GM21360 (cell line): ENCODE results near the gene OR4S2.

Source experiments
- ATAC-seq: cut with Tn5 transposase; IDR thresholded peaks from one replicate; pipeline ENCODE4 v1.9.1; 2021; ENCODE audit warnings: mild to moderate bottlenecking, moderate library complexity; ENCODE audit not compliant: unreplicated experiment

The OR4S2 gene

DNA sequence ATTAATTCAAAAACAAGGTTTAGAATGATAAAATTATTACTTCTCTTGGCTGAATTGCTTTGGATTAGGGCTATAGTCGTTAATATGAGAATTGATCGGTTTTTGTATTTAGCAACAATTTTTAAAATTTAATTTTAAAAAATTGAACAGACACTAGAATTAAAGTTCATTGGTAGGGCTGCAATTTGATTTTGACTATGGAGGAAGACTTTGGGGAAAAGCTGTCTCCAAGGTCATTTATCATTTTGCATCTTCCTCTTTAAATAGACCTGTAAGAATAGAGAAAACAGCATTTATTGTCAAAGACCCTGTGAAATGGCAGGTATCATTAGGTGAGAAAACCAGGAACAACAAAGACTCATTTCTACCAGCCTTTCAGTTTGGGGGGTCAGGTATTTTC lies at the start of gene OR4S2:
Gene OR4S2 (plus strand): TSS at position 301 of the 400 bp plus-strand sequence. CDS start 2,577 bp downstream, outside the sequence.
- ATAC-seq, result no peak

DNA sequence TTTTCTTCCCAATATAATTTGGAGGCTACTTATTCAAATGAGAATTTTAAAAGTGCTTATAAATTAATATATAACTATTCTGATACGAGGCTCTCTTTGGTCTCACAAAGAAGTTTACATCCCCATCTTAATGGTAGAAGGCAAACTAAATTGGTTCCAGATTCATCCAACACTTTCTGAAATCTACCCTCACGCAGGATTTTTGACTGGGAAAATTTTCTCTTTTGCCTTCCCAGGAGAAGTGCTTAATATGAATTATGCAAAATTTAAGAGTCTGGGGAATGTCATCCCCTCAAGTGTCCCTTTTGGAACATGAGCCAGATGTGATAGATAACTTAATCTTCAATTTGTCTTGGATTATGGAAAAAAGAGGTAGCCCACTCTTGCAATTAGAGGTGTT lies 40.6 kb upstream of the OR4S2 start, which contains the start of gene OR4C11:
Gene OR4C11 (minus strand): TSS at position 101 of the 400 bp plus-strand sequence. CDS start 3,272 bp downstream, outside the sequence.
- no peak for ATAC-seq

- ATAC-seq, result no peak
Measured at GRCh38 chr11:55624531-55624930, 23.6 kb upstream of the OR4S2 start.

DNA sequence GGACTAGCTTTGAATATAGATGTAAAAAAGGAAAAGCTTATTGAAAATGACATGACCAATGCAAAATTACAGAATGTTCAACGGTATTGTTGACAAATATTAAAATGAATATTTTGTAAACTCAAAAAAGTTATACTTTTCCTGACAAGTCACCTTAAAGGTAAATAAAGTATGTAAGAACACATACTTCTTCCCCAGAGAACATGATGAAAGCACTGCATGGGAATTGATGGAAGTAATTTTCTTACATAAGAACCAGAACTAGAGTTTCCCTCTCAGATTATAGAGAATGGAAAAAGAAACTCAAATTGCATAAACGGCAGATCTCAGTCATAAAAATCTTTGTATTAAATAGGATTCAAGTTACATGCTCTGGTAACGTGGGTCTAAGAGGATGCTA lies 13.3 kb upstream of the OR4S2 start, which contains the start of gene OR4P4:
Gene OR4P4 (plus strand): TSS at position 301 of the 400 bp plus-strand sequence.
- no peak for ATAC-seq

GRCh38 chr11:55652560-55652959 lies 4.4 kb downstream of the OR4S2 start:
- ATAC-seq, result no peak

- ATAC-seq, result no peak
Measured at GRCh38 chr11:55655096-55655495, 7.0 kb downstream of the OR4S2 start.

DNA sequence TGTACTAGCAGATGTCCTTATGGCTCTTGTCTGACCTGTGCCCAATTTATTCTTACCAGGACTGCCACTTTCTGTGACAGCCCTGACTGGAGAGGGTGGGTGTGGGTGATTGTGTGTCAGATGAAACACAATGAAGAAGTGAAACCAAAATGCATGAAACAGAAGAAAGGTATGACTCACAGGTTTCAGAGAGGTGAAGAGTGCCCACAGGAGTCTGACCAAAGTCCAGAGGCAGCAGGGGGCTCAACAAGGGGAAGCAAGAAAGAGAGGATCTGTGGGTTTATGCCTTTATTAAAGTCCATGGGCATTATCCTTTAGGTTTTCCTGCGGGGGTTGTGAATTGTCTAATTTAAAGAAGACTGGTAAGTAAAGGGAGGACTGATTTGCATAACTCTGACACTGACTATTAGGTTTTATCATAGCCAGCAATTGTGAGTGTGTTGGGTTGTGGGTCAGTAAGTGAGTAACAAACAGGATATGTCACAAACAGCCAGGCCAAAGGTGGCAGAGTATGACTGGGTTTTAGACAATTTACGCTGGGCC lies 10.0 kb downstream of the OR4S2 start:
- ATAC-seq, result peak; percentile 96

GRCh38 chr11:55658608-55659007 lies 10.5 kb downstream of the OR4S2 start:
- peak; percentile 32 for ATAC-seq

DNA sequence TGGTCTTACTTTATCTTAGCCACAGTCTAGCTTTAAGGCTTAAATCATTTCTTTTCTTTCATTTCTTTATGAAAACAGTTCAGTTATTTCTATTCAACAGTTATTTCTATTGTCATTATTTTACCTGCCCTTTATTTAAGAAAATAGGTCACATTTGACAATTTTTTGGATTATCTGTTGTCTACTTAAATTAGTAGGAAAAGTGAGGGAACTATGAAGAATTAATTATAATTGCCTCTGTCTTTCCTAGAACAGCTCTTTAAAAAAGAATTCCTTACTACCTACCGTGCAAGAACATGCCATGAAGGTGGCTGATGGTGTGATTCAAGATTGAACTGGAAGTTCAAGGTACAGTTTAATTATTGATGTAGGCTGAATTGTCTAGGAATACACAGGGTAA lies 13.8 kb downstream of the OR4S2 start, which contains the start of gene OR4C6:
Gene OR4C6 (plus strand): TSS at position 301 of the 400 bp plus-strand sequence. CDS start 2,966 bp downstream, outside the sequence.
- ATAC-seq, result no peak

- no peak for ATAC-seq
Measured at GRCh38 chr11:55669376-55669775, 21.2 kb downstream of the OR4S2 start.

GRCh38 chr11:55673860-55674259 lies 25.7 kb downstream of the OR4S2 start:
- ATAC-seq, result no peak

DNA sequence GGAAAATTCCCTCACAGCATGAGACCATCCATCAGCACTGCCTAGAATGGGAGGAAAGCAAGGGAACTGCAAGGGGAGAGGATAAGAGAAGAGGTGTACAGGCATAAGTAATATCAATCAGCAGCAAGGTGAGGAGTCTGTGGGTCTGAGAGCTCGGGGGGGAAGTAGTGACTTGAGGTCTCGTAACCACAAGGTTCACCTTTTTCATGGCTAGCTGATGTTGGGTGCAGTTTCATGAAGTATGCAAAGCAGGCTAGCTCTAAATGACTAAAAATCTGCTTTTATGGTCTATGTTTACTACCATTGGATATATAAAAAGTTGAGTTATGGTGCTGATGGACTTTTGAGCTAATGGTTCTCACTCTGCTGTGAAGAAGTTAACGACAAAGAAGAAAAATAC lies 49.7 kb downstream of the OR4S2 start:
- peak; percentile 98 for ATAC-seq

DNA sequence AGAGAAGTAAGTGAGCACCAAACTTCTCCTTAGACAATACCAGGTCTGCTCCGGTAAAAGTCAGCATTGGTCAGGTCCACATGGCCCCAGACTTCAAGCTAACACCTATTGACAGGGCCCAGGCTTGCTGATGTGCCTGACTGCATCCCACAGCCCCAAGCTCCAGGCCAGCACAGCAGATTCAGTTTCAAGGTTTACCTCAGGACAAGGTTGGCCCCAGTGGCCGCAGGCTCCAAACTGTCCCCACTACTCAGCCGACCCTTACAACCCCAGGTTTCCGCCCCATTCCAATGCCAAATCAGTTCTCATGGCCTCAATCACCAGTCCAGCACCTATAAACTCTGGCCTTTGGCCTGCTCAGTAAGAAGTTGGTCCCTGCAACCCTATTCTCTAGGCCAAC lies 53.3 kb downstream of the OR4S2 start:
- no peak for ATAC-seq
